Esophagus mucosa (tissue), 1 donor: ENCODE data around the gene PTPRT. TPM values are rescaled to one million over a fixed set of nuclear protein-coding genes. Genes with fewer than 3 reads are reported as not detected.

Experiments
- ATAC-seq: fragments of 200-7000 bp; cut with Tn5 transposase; one replicate; pipeline ENCODE4 v1.9.1; 2020
- total RNA-seq: library from RNA; stranded (reverse); gene quantifications from one replicate; pipeline ENCODE4 v1.2.4, GENCODE V29; 2023
- donor health status: DM: yes; HTN: yes; CAD: no.

Gene PTPRT
- total RNA-seq, 1 donor from 2014 or later: 0.08 TPM

GRCh38 chr20:43017241-43018030 is 172.3 kb downstream of the PTPRT start:
- ATAC-seq: no peak

- no peak for ATAC-seq
These were observed 173.4 kb downstream of the PTPRT start for GRCh38 chr20:43016257-43016656.

DNA sequence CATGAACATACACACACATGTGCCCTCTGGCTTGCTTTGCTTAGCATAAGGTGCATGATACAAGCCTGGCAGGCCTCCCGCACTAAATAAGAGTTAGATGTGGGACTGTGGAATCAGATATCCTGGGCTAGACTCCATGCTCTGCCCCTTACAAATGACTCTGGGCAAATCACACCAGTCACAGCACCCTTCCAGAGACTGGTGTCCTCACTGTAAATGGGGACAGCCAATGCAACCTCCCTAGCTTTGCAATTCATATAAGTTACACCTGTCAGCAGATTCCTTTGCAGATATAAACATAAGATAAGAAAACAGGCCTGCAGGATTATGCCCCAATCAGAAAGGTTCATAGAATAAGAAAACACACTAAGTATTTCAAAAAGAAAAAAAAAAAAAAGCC is 174.1 kb downstream of the PTPRT start:
- no peak for ATAC-seq

DNA sequence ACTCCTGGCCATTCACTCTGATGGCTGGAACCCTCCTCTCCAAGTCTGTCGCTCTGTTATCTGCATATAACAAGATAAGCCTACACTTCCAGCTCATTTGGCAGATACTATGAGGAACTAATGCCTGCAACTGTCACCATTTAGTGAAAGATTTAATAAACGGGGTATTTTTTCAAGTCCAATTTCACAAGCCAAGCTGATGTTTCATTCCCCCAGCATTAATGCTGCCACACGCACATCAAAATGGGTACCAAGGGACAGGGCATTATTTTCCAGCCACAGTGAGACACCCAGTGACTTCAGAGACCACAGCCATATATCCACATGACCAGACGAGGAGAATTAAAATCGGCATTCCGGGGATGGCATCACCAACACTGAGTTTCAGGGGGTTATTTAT is 175.5 kb downstream of the PTPRT start:
- no peak for ATAC-seq

DNA sequence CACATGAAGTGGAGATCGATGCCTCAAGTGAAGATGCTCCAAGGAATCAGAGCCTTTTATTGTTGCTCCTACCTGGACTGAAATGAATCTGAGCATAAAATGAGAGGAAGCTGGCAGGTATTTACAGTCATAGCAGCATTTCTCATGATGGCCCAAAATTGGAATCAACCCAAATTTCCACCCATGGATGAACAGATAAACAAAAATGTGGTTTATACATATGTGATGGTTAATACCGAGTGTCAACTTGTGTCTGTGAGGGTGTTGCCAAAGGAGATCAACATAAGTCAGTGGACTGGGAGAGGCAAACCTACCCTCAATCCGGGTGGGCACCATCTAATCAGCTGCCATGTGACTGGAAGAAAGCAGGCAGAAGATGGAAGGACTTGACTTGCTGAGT is 178.2 kb downstream of the PTPRT start:
- ATAC-seq: no peak

DNA sequence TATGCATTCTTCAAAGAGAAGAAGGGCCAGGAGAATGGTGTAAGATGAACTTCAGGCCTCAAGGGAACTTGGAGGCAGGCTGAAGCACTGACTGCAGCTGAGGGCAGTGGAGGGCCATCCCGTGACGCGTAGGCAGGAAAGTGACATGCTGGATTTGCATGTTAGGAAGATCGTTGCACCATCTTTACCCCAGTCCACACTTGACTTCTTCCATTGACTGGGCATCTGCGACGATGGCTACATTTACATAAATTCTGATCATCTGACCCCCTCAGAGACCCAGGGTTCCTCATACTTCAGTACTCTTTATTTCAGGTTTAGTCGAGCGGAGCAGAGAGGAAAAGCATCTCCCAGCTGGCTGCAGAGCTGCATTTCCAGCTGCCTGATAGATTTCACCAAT is 180.2 kb downstream of the PTPRT start:
- no peak for ATAC-seq

DNA sequence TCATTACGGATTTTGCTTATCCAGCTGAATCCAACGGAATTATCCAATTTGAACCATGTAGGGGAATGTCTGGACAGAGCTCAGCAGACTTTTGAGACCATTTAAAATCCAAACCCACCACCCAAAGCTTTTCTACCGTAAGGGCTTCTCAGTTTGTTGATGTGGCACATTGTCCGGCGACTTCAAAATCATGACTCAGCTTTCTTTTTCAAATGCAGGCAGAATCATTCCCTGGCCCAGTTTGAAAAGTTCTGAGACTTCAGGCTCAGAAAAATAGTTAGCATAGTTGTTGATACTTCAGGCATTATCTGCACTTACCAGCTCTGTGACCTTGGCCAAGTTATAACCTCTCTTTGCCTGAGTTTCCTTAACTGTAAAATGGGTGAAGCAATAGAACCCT is 182.2 kb downstream of the PTPRT start:
- no peak for ATAC-seq

GRCh38 chr20:43006651-43007375 is 182.9 kb downstream of the PTPRT start:
- ATAC-seq: no peak

GRCh38 chr20:43003318-43003944 is 186.3 kb downstream of the PTPRT start:
- ATAC-seq: no peak

DNA sequence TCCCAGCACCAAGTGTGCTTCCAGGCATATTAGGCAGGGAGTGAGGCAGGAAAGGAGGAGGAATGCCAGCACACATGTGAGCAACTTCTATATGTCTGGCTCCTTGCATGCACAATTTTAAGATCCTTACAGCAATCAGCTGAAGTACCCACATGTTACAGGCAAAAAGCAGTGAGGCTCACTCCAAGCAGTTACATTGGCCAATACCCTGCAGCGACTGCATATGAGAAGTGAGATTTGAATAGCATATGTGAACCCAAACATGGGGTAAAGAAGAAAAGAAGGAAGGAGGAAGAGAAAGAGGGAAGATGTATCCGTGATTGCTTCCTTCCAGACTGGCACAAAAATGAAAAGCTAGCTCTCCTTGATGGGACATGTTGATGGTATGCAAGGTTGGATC is 193.6 kb downstream of the PTPRT start:
- ATAC-seq: no peak

GRCh38 chr20:42988319-42988718 is 201.4 kb downstream of the PTPRT start:
- no peak for ATAC-seq

- ATAC-seq: no peak
These were observed 202.2 kb downstream of the PTPRT start for GRCh38 chr20:42987376-42988114.

DNA sequence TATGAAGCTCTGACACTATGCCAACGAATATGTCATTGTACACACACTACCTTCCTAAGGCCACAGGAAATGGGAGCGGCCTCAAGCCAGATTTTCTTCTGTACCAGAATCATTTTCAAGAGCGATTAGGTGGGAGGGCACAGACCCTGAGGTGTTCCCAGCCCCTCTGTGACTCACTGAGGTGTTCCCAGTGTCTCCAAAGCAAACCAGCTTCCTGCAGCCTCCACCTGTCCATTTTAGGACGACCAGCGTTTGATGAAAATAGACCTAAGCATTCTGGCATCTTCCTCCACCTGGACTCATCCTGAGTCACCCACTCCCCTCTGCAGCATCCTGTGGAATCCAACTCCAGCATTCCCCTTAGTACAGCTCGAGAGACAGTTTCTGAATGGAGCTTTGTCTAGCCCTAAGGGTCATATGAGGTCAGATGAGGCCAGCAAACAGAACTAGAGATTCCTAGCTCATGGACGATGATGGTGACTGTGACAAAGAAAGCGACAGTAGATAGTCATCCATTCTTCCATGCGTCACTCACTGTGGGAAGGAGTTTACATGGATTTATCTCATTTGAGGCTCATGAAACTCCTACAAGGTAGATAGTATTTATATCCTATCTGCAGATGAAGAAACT is 203.4 kb downstream of the PTPRT start:
- no peak for ATAC-seq

- no peak for ATAC-seq
These were observed 204.1 kb downstream of the PTPRT start for GRCh38 chr20:42985628-42986027.

DNA sequence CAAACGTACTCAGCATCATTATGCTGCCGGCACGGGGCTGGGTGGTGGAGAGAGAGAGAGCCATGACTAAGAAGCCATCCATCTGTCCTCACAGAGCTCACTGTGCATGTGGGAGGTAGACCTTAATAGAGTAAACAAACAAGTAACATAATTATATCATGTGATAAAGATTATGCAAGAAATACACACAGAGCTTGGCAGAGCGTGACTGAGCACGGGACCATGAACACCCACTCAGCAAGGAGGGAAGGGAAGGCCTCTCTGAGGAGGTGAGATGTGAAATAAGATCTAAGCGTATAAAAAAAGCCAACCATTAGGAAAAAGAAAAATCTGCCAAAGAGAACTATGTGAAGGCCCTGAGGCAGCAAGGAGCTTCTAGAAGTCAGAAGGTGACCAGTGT is 207.5 kb downstream of the PTPRT start:
- no peak for ATAC-seq

DNA sequence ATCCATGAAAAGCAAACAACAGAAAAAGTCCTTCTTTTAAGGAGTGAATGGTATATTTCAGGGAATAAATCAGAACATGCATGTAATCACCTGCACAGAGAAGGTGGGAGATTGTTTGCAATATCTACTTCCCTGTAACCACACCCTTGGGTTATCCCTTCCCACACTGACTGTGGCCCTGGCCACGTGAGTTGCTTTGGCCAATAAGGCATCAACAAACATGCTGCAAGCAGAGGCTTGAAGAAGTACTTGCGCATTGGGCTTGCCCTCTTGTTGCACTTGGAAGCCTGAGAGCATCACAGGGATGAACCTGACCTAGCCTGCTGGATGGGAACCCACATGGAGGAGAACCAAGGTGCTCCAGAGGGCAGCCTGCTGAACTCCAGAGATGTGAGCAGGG is 208.5 kb downstream of the PTPRT start:
- no peak for ATAC-seq

GRCh38 chr20:42979720-42980119 is 210.0 kb downstream of the PTPRT start:
- no peak for ATAC-seq

DNA sequence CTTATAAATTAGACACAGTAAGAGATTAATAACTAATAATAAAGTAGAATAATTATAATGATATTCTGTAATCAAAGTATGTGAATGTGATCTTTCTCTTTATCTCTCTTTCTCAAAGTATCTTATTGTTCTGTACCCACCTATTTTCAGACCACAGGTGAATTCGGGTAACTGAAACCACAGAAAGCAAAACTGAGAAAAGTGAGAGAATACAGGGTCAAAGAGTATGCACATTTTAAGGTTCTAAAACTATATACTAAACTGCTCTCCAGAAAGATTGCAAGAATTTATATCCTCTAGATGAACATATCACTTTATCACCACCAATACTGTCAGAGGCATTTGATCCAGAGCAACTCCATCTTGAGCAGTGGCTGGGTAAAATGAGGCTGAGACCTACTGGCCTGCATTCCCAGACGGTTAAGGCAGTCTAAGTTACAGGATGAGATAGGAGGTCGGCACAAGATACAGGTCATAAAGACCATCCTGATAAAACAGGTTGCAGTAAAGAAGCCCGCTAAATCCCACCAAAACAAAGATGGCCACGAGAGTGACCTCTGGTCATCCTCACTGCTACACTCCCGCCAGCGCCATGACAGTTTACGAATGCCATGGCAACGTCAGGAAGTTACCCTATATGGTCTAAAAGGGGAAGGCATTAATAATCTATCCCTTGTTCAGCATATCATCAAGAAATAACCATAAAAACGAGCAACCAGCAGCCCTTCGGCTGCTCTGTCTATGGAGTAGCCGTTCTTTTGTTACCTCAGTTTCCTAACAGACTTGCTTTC is 211.3 kb downstream of the PTPRT start:
- no peak for ATAC-seq

DNA sequence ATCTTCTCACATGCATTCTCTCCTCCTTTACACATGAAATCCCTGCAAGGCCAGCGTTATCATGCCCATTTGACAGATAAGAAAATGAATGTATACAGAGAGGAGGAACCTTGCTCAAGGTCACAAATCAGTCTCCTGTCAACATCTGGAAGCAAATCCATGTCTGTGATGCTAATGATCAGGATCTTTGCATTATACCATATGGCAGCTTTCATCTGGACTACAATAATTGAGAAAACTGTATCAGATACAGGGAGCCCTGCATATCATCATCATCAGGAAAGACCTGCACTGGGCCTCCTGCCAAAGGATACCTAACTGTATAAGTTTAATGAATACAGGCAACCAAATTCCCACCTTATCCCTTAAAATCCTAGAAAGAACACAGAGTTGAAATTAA is 213.7 kb downstream of the PTPRT start:
- no peak for ATAC-seq

- ATAC-seq: no peak
These were observed 215.4 kb downstream of the PTPRT start for GRCh38 chr20:42974347-42974746.

GRCh38 chr20:42972591-42972990 is 217.1 kb downstream of the PTPRT start:
- no peak for ATAC-seq

GRCh38 chr20:42968746-42969145 is 221.0 kb downstream of the PTPRT start:
- ATAC-seq: no peak
